Heart left ventricle (tissue), 16 donors: Measurements from ENCODE around the gene UBN1. TPM values are rescaled to one million over a fixed set of nuclear protein-coding genes. Genes with fewer than 3 reads are reported as not detected.
A peak's percentile ranks its signal among the peaks of the same experiment; 100 is the strongest.

Source experiments
- ATAC-seq, 4 donors: fragments of 200-7000 bp; cut with Tn5 transposase; one replicate each; pipeline ENCODE4 v1.9.1; 2020 to 2022; ENCODE audit warnings: moderate library complexity in 4 of 4, mild to moderate bottlenecking in 3 of 4, moderate number of reproducible peaks in 1 of 4
- DNase-seq, 5 donors: peaks; one replicate each; pipeline ENCODE4 v3.0.0-alpha.2; 2020
- H3K27ac ChIP-seq, 12 donors: fragments of 200-600 bp; sonication (generic) in 4 of 12; one replicate each; pipeline versions ENCODE4 v1.5.0 to v1.8.0; 2016 to 2022; ENCODE audit warnings: mild to moderate bottlenecking in 2 of 12
- H3K27me3 ChIP-seq, 9 donors: fragments of 200-600 bp; sonication (generic) in 2 of 9; one replicate each; pipeline versions ENCODE4 v1.5.1 to v1.8.0; 2016 to 2022; ENCODE audit warnings: mild to moderate bottlenecking in 3 of 9
- H3K36me3 ChIP-seq, 9 donors: fragments of 200-600 bp; sonication (generic) in 2 of 9; one replicate each; pipeline versions ENCODE4 v1.5.0 to v1.8.0; 2018 to 2022; ENCODE audit warnings: mild to moderate bottlenecking in 2 of 9
- H3K4me1 ChIP-seq, 12 donors: fragments of 200-600 bp; sonication (generic) in 4 of 12; one replicate each; pipeline versions ENCODE4 v1.5.0 to v1.8.0; 2016 to 2022; ENCODE audit warnings: mild to moderate bottlenecking in 3 of 12
- H3K4me3 ChIP-seq, 12 donors: fragments of 200-600 bp; sonication (generic) in 4 of 12; one replicate each; pipeline versions ENCODE4 v1.5.0 to v1.8.0; 2017 to 2022; ENCODE audit warnings: mild to moderate bottlenecking in 9 of 12, moderate library complexity in 4 of 12
- H3K9me3 ChIP-seq, 12 donors: fragments of 200-600 bp; sonication (generic) in 4 of 12; one replicate each; pipeline versions ENCODE4 v1.5.0 to v1.8.0; 2016 to 2022; ENCODE audit warnings: mild to moderate bottlenecking in 1 of 12
- CTCF ChIP-seq, 12 donors: fragments of 200-600 bp; sonication (generic) in 4 of 12; IDR thresholded peaks; one replicate each; pipeline versions ENCODE4 v1.5.0 to v1.8.0; 2018 to 2022; ENCODE audit warnings: antibody characterized with exemption in 12 of 12, mild to moderate bottlenecking in 5 of 12
- POLR2A ChIP-seq, 2 donors: fragments of 450-650 bp; IDR thresholded peaks; one replicate each; pipeline ENCODE4 v1.6.1; 2017; ENCODE audit warnings: antibody characterized with exemption in 2 of 2, mild to moderate bottlenecking in 2 of 2, moderate library complexity in 2 of 2
- WGBS, 4 donors: extraction: QIAGEN DNeasy Blood & Tissue Kit in 2 of 4; methylation state at CpG; one replicate each; pipeline versions ENCODE4 v1.1.5 to v1.1.7; 2013 to 2018; 5-methylcytosine and 5-hydroxymethylcytosine counted together
- intact Hi-C, 10 donors: fragments of 100-400 bp; cut with DNase I; formaldehyde crosslinking; loops; one replicate each; pipeline versions ENCODE4 v1.11.1 to v1.14.2; 2022
- polyA plus RNA-seq, 2 donors: library from polyadenylated mRNA; stranded (reverse); fragments of 200-250 nt; gene quantifications; one replicate each; pipeline ENCODE4 v1.2.3, GENCODE V29; 2013
- total RNA-seq, 9 donors: library from RNA; depleted of rRNA in 2 of 9; stranded (reverse); fragments of >200 nt in 2 of 9; fragmentation: NEBNext Ultra II Directional in 3 of 9; extraction: Animal tissue kit (Norgen Biotek cat#: 25700) in 3 of 9; gene quantifications; one replicate each; pipeline versions ENCODE4 v1.1.0 to v1.2.4, GENCODE V29; 2016 to 2023
- donor health status: ischemic (EF 13 %, LVEDD 7.1; RV severe dilation, severe dysfunction).
- donor health status: healthy with polysubstance abuse.
- donor health status: DM: no; HTN: yes; CAD: no.
- donor health status: DM: no; HTN: no; CAD: no.
- donor health status: ischemic (EF 25% LVEDD 6.9; RV normal size, moderate dysfunction).
- donor health status: ischemic (EF 25% LVEDD 5.7; RV mildly dilated, moderate dysfunction).
- donor health status: healthy.
- donor health status: DM: yes; HTN: yes; CAD: no.
- donor health status: ischemic (EF 35%, LVEDD 5.7; RV mildly dilated, moderate dysfunction).
- donor health status: nonischemic (EF 11% LVEDD 7.7; RV severe dilation, severe dysfunction).
- donor health status: DM: yes; HTN: yes; CAD: no.
- donor health status: PGD.
- donor health status: ischemic (EF 29% LVEDD 5.4; RV normal size, mild dysfunction).
- donor health status: nonischemic (EF 23%, LVEDD 6.1; RV moderate dilation, normal function).

UBN1 gene
- total and polyA plus RNA-seq, 11 donors: 20.3 to 77.9 (median 32.7) TPM

GRCh38 chr16:4840984-4841383 lies 6.3 kb upstream of the UBN1 start:
- Histone ChIP-seq H3K9me3 (no peaks in the 10 kb centered on the region), H3K36me3 (peaks cover 3 to 98% (median 88%) of the 10 kb centered on the region in 9 donors), H3K4me1 (peaks cover 0 to 38% (median 12%) of the 10 kb centered on the region in 12 donors), H3K27me3 (no peaks in the 10 kb centered on the region), H3K27ac (no peak overlapping the region), H3K4me3 (no peak overlapping the region)
- ATAC-seq (no peak), DNase-seq (no peak)
- intact Hi-C loops: no loop called here
- no peak for TF ChIP-seq POLR2A (IDR thresholded peaks at IDR 0.05)
- no peak for TF ChIP-seq CTCF (IDR thresholded peaks at IDR 0.05)
- 73 to 77% (median 76%) methylated on average over 5 of the region's 5 CpGs for WGBS, 4 donors

- peaks cover 0 to 59% (median 41%) of the 10 kb centered on the region in 12 donors for H3K4me1 ChIP-seq
- intact Hi-C loops: loop anchor here in 7 of 10 donors (2.0 to 5.0 kb wide), 8 partner anchors 16 to 112 kb away; partner anchors contain the start of genes ROGDI (in 3 of the 7), ANKS3 (in 1 of the 7), DNAAF8 (in 1 of the 7) and SEC14L5 (in 1 of the 7)
- H3K27me3 ChIP-seq: no peaks in the 10 kb centered on the region
- TF ChIP-seq CTCF (IDR thresholded peaks at IDR 0.05): no peak
- TF ChIP-seq POLR2A (IDR thresholded peaks at IDR 0.05): no peak
- 0 to 1% (median 0%) methylated on average over 26 to 27 of the region's 27 CpGs for WGBS, 4 donors
- peak; percentile 48 to 57 (median 52) for ATAC-seq
- peaks cover 0 to 43% (median 40%) of the 10 kb centered on the region in 9 donors for H3K36me3 ChIP-seq
- H3K27ac ChIP-seq: peak overlapping the region; percentile 88 to 99 (median 96)
- peak in 4 of 5 donors; percentile 53 to 73 (median 60) for DNase-seq
- H3K9me3 ChIP-seq: no peaks in the 10 kb centered on the region
- peak overlapping the region; percentile 67 to 99 (median 90) for H3K4me3 ChIP-seq
These were observed 779 bp upstream of the UBN1 start for GRCh38 chr16:4846503-4846900.

GRCh38 chr16:4847774-4848587 lies 700 bp downstream of the UBN1 start:
- H3K36me3 ChIP-seq: peaks cover 0 to 32% (median 28%) of the 10 kb centered on the region in 9 donors
- TF ChIP-seq POLR2A (IDR thresholded peaks at IDR 0.05): no peak
- intact Hi-C loops: loop anchor here in 7 of 10 donors (2.0 to 5.0 kb wide), 8 partner anchors 17 to 113 kb away; partner anchors contain the start of genes ROGDI (in 3 of the 7), ANKS3 (in 1 of the 7), DNAAF8 (in 1 of the 7) and SEC14L5 (in 1 of the 7)
- ATAC-seq (peak in 2 of 4 donors; percentile 9 to 27), DNase-seq (peak; percentile 54 to 72 (median 71))
- H3K4me3 ChIP-seq: peak overlapping the region; percentile 67 to 99 (median 90)
- peaks cover 0 to 74% (median 55%) of the 10 kb centered on the region in 12 donors for H3K4me1 ChIP-seq
- H3K27ac ChIP-seq: peak overlapping the region; percentile 88 to 99 (median 96)
- no peaks in the 10 kb centered on the region for H3K27me3 ChIP-seq
- WGBS, 4 donors: 0 to 1% (median 0%) methylated on average over 28 to 83 of the region's 83 CpGs
- H3K9me3 ChIP-seq: no peaks in the 10 kb centered on the region

GRCh38 chr16:4850211-4850610 lies 2.9 kb downstream of the UBN1 start:
- H3K4me3 ChIP-seq: peak overlapping the region in 9 of 12 donors; percentile 67 to 99 (median 91)
- no peak for ATAC-seq
- H3K36me3 ChIP-seq: peaks cover 0 to 32% (median 25%) of the 10 kb centered on the region in 9 donors
- WGBS, 4 donors: 61 to 63% (median 62%) methylated on average over 3 of the region's 3 CpGs
- no peaks in the 10 kb centered on the region for H3K27me3 ChIP-seq
- TF ChIP-seq CTCF (IDR thresholded peaks at IDR 0.05): no peak
- TF ChIP-seq POLR2A (IDR thresholded peaks at IDR 0.05): no peak
- intact Hi-C loops: loop anchor here in 5 of 10 donors (5.0 to 10.0 kb wide), 5 partner anchors 48 to 235 kb away; partner anchors contain the start of genes PPL (in 1 of the 5), ROGDI (in 1 of the 5) and SEC14L5 (in 1 of the 5)
- H3K4me1 ChIP-seq: peaks cover 0 to 64% (median 48%) of the 10 kb centered on the region in 12 donors
- DNase-seq: no peak
- H3K9me3 ChIP-seq: no peaks in the 10 kb centered on the region
- H3K27ac ChIP-seq: peak overlapping the region in 4 of 12 donors; percentile 12 to 41 (median 27)
